Aorta (tissue), 5 donors: ENCODE measurements around the gene GLP2R. TPM values are rescaled to one million over a fixed set of nuclear protein-coding genes. Genes with fewer than 3 reads are reported as not detected.

ENCODE experiments used
- ATAC-seq: fragments of 200-7000 bp; cut with Tn5 transposase; one replicate; pipeline ENCODE4 v1.9.1; 2022; ENCODE audit warnings: moderate library complexity; ENCODE audit not compliant: low FRiP score
- DNase-seq, 2 donors: peaks; one replicate each; pipeline ENCODE4 v3.0.0-alpha.2; 2020
- H3K27ac ChIP-seq, 2 donors: one replicate each; pipeline ENCODE4 v1.5.1; 2013; ENCODE audit warnings: low read length in 2 of 2, mild to moderate bottlenecking in 2 of 2, moderate library complexity in 2 of 2, control low read depth in 1 of 2, inconsistent platforms in 1 of 2, low read depth in 1 of 2
- H3K27me3 ChIP-seq, 2 donors: one replicate each; pipeline ENCODE4 v1.6.1; 2013; ENCODE audit warnings: control low read depth in 1 of 2, low read length in 1 of 2, mild to moderate bottlenecking in 1 of 2, moderate library complexity in 1 of 2; ENCODE audit not compliant: insufficient read depth in 2 of 2, control insufficient read depth in 1 of 2
- H3K36me3 ChIP-seq, 2 donors: one replicate each; pipeline ENCODE4 v1.6.1; 2013; ENCODE audit warnings: control low read depth in 1 of 2, low read length in 1 of 2, mild to moderate bottlenecking in 1 of 2; ENCODE audit not compliant: insufficient read depth in 2 of 2, control insufficient read depth in 1 of 2
- H3K4me1 ChIP-seq, 2 donors: one replicate each; pipeline ENCODE4 v1.6.1; 2013; ENCODE audit warnings: low read length in 2 of 2, control low read depth in 1 of 2, mild to moderate bottlenecking in 1 of 2, moderate library complexity in 1 of 2; ENCODE audit not compliant: insufficient read depth in 2 of 2, control insufficient read depth in 1 of 2
- H3K4me3 ChIP-seq, 2 donors: one replicate each; pipeline ENCODE4 v1.5.1; 2013; ENCODE audit warnings: low read length in 2 of 2, control low read depth in 1 of 2, mild to moderate bottlenecking in 1 of 2
- H3K9me3 ChIP-seq: one replicate; pipeline ENCODE4 v1.6.1; 2013; ENCODE audit warnings: mild to moderate bottlenecking, low read length; ENCODE audit not compliant: control insufficient read depth
- WGBS, 2 donors: extraction: QIAGEN DNeasy Blood & Tissue Kit; methylation state at CpG; one replicate each; pipeline ENCODE4 v1.1.7; 2013; 5-methylcytosine and 5-hydroxymethylcytosine counted together
- intact Hi-C, 2 donors: fragments of 100-400 bp; cut with DNase I; formaldehyde crosslinking; loops; one replicate each; pipeline versions ENCODE4 v1.14.2 to v1.15.0; 2022
- polyA plus RNA-seq, 2 donors: library from polyadenylated mRNA; stranded (reverse); fragments of 200-250 nt; gene quantifications; one replicate each; pipeline ENCODE4 v1.2.3, GENCODE V29; 2013
- total RNA-seq, 2 donors: library from RNA; stranded (reverse); fragmentation: NEBNext Ultra II Directional; extraction: Animal tissue kit (Norgen Biotek cat#: 25700); gene quantifications; one replicate each; pipeline ENCODE4 v1.2.1, GENCODE V29; 2021
- donor health status: healthy with polysubstance abuse.
- donor health status: Bipolar disorder and iron deficiency.
- donor health status: DM: no; HTN: no; CAD: no.
- donor health status: DM: no; HTN: no; CAD: no.
- donor health status: DM: yes; HTN: yes; CAD: no.

GLP2R gene
- total and polyA plus RNA-seq, 4 donors = 0.61 to 9.7 (median 1.3) TPM; not detected in 1

DNA sequence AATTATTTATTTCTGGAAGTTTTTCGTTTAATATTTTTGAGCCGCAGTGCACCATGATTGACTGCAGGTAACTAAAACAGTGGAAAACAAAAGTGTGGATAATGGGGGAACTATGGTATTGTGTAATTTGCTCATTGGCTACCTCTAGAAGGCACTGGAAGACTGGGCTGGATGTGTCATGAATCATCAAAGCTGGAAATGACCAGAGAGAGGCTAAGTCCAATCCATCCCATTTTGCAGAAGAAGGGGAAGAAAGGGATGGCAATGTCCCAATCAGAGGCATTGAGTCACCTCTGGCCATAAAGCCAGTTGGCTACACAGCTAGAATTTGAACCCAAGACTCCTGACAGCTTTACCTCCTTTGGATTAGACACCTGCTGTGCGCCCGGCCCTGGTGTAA lies 29.3 kb downstream of the GLP2R start:
- Histone ChIP-seq H3K4me3 (no peak overlapping the region), H3K9me3 (peaks cover 2% of the 10 kb centered on the region), H3K36me3 (no peaks in the 10 kb centered on the region), H3K4me1 (no peaks in the 10 kb centered on the region), H3K27ac (no peak overlapping the region), H3K27me3 (peaks cover 0 to 1% of the 10 kb centered on the region in 2 donors)
- intact Hi-C loops = no loop called here
- WGBS, 2 donors = 89 to 92% methylated on average over 4 of the region's 4 CpGs
- ATAC-seq (no peak), DNase-seq (no peak)

DNA sequence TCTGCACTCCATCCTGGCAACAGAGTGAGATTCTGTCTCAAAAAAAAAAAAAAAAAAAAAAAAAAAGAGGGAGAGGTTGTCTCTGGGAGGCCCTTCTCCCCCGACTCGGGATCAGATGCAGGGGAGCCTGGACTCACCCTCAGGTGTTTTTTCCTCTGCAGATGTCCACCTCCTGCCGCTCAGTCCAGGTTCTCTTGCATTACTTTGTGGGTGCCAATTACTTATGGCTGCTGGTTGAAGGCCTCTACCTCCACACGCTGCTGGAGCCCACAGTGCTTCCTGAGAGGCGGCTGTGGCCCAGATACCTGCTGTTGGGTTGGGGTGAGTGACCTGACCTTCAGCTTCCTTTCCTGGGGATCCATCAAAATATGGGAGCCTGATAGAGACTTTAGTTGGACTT lies 34.1 kb downstream of the GLP2R start:
- H3K4me1 ChIP-seq = no peaks in the 10 kb centered on the region
- H3K4me3 ChIP-seq = no peak overlapping the region
- no peak overlapping the region for H3K27ac ChIP-seq
- DNase-seq (no peak), ATAC-seq (no peak)
- 87 to 91% methylated on average over 5 of the region's 5 CpGs for WGBS, 2 donors
- no peaks in the 10 kb centered on the region for H3K36me3 ChIP-seq
- peaks cover 8% of the 10 kb centered on the region for H3K9me3 ChIP-seq
- intact Hi-C loops = no loop called here
- no peaks in the 10 kb centered on the region for H3K27me3 ChIP-seq

DNA sequence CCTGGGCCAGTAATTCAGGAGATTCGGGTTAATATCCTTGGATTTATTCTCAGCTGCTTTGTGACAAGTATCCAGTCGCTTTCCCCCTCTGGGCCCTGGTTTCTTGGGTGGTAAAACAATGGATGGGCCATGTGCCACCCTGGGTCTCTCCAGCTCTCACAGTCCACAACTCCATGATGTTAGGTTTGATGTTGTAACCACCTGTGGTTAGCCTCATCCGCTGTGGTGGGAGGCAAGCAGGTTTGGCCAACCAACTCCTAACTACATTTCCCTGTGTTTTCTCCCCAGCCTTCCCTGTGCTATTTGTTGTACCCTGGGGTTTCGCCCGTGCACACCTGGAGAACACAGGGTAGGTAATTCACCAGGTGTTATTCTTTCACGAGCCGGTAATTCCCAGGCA lies 35.1 kb downstream of the GLP2R start:
- Histone ChIP-seq H3K4me3 (no peak overlapping the region), H3K27ac (no peak overlapping the region), H3K27me3 (no peaks in the 10 kb centered on the region), H3K36me3 (no peaks in the 10 kb centered on the region), H3K4me1 (no peaks in the 10 kb centered on the region), H3K9me3 (peaks cover 9% of the 10 kb centered on the region)
- 79 to 89% methylated on average over 7 of the region's 7 CpGs for WGBS, 2 donors
- ATAC-seq (no peak), DNase-seq (no peak)
- intact Hi-C loops = no loop called here

DNA sequence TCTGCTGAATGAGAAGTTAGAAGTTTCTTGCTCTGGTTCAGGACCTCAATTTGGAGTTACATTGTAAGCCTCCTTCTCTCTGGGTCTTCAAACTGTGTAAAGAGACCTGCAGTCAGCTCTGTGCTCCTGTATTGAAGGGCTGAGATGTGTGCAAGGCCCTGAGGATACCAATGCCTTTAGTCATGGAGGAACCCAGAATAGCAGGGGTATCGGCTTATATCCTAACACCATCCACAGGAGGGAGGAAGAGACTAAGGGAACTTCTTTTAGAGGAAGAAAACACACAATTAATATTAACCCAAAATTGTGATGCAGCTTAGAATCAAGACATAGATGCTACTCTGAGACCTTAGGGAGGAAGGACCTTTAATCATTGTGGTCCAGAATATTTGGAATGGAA lies 36.5 kb downstream of the GLP2R start:
- intact Hi-C loops = no loop called here
- H3K9me3 ChIP-seq = peaks cover 9% of the 10 kb centered on the region
- no peak for DNase-seq
- no peaks in the 10 kb centered on the region for H3K27me3 ChIP-seq
- ATAC-seq = no peak
- WGBS, 2 donors = 89 to 90% methylated on average over 1 of the region's 1 CpG
- H3K27ac ChIP-seq = no peak overlapping the region
- no peaks in the 10 kb centered on the region for H3K4me1 ChIP-seq
- H3K4me3 ChIP-seq = no peak overlapping the region
- H3K36me3 ChIP-seq = no peaks in the 10 kb centered on the region

DNA sequence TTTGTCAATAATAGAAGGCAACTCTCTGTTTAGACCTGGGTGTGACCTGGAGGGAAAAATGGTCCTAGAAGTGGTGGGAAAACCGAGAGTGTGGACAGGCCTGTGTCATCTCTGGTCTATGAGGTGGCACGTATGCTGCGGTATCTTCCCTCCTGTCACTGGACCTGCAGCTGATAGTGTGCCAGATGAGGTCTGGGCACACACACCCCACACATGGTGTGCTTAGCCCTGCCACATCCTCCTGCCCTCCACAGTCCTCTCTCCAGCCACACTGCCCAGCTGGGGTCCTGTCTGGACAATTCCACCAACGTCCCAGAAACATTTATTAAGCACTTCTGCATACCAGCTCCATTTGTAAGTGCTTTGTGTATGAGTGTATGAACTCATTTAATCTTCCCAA lies 37.2 kb downstream of the GLP2R start:
- DNase-seq (no peak), ATAC-seq (no peak)
- Histone ChIP-seq H3K27ac (no peak overlapping the region), H3K9me3 (peaks cover 7% of the 10 kb centered on the region), H3K36me3 (no peaks in the 10 kb centered on the region), H3K4me1 (no peaks in the 10 kb centered on the region), H3K27me3 (no peaks in the 10 kb centered on the region), H3K4me3 (no peak overlapping the region)
- intact Hi-C loops = no loop called here
- WGBS, 2 donors = 67 to 68% methylated on average over 4 of the region's 4 CpGs

DNA sequence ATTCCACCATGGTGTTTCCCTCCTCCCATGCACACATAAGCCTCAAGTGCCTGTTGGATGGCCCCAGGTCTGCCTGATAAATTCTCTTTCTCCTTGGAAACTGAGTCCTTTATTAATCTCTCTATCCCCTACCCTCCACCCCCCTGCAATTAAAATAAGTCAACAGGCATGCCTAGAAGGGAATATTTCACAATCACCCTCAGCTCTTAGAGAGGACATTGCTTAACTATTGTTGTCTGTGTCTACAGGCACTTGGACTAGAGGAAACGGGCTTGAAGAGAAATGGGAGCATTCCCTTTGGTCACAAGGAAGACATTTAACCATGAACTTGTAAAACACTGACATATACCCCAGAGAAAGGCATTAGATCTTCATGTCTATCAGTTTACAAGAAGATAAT lies 39.9 kb downstream of the GLP2R start:
- no peak overlapping the region for H3K27ac ChIP-seq
- WGBS, 2 donors = 45% methylated on average over 1 of the region's 1 CpG
- H3K36me3 ChIP-seq = no peaks in the 10 kb centered on the region
- H3K4me1 ChIP-seq = no peaks in the 10 kb centered on the region
- H3K4me3 ChIP-seq = no peak overlapping the region
- intact Hi-C loops = no loop called here
- no peaks in the 10 kb centered on the region for H3K27me3 ChIP-seq
- H3K9me3 ChIP-seq = peaks cover 7% of the 10 kb centered on the region
- ATAC-seq = no peak
- no peak for DNase-seq

DNA sequence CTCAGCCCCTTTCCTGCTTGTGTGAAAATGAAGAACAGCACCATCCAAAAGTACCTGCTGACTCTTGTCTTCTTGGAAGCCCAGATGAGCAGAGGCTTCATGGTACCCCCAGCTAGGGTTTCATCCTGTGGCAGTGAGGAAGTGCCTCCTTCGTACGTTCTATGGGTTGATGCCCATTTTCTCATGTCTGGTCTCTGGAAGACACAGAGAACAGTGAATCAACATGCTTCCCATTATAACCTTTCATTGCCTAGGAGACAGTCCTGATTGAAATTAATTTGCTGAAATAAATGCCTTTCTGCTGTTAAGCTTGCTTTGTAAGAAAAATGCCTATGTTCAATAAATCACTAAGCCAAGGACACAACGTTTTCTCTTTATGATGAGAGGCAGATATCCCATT lies 42.8 kb downstream of the GLP2R start:
- Histone ChIP-seq H3K4me1 (no peaks in the 10 kb centered on the region), H3K36me3 (no peaks in the 10 kb centered on the region), H3K9me3 (peaks cover 3% of the 10 kb centered on the region), H3K4me3 (no peak overlapping the region), H3K27ac (no peak overlapping the region), H3K27me3 (no peaks in the 10 kb centered on the region)
- no peak for ATAC-seq
- DNase-seq = no peak
- 56 to 62% methylated on average over 3 of the region's 3 CpGs for WGBS, 2 donors
- intact Hi-C loops = no loop called here

DNA sequence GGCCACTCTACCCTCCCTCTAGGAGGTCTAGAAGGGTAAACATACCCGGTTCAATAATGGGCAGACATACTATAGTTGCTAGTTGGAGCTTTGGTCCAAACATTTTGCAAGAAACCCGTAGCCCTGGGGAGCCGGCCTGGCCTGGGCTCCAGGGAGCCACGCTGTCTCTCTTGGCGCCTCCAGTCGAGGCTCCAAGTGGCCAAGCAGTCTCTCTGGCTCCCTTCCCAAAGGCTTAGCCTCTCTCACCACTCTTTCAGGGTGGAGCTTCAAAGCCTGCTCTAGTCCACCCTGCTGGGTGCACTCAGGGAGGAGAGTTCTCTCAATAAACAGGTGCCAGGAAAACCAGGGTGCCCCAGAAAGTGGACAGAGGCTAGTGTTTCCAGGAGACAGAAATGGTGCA lies 47.1 kb downstream of the GLP2R start:
- no peaks in the 10 kb centered on the region for H3K27me3 ChIP-seq
- whole genome bisulfite sequencing, 2 donors = 64 to 78% methylated on average over 6 of the region's 6 CpGs
- intact Hi-C loops = no loop called here
- H3K4me1 ChIP-seq = peaks cover 0 to 3% of the 10 kb centered on the region in 2 donors
- no peak overlapping the region for H3K4me3 ChIP-seq
- H3K36me3 ChIP-seq = no peaks in the 10 kb centered on the region
- no peak overlapping the region for H3K27ac ChIP-seq
- ATAC-seq = no peak
- no peaks in the 10 kb centered on the region for H3K9me3 ChIP-seq
- DNase-seq = no peak

DNA sequence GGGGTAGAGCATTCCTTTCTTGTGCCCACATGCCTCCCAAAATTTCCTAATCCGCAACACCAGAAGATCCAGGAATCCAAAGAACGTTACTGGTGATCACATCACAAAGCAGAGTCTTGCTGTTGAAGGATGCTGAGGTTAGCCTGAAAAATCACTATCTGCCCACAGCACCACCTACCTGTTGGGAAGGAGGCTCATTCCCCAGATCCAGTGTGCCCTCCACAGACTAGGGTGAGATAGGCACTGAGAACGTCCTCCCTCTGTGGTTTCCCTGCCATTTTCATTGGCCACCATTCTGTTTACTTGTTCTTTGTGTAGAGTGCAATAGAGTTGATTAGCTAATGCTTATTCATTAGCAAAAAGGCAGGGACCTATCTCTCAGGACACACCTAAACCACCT lies 49.0 kb downstream of the GLP2R start:
- Histone ChIP-seq H3K36me3 (no peaks in the 10 kb centered on the region), H3K4me1 (peaks cover 0 to 3% of the 10 kb centered on the region in 2 donors), H3K27ac (no peak overlapping the region), H3K9me3 (no peaks in the 10 kb centered on the region), H3K27me3 (no peaks in the 10 kb centered on the region), H3K4me3 (no peak overlapping the region)
- WGBS, 2 donors = 69% methylated on average over 3 of the region's 3 CpGs
- ATAC-seq = no peak
- no peak for DNase-seq
- intact Hi-C loops = no loop called here
